ENCODE data around the gene DPP10.

DNA sequence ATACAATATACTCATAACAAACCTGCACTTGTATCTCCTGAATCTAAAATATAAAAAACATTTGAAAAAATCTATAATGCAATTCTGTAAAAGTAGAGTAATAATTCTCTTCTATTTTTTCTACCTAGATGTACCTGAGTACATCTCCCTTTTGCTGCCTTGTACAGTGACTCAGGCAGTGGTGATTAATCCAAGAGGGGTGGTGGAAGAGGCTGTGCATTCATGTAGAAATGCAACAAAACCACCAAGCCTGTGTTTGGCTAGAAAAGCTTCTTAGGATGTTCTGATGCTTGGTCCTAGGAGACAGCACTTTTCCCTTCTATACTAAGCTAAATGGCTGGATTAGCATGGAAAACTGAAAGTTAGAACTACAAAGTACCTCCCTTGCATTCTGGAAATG, 245.8 kb downstream of the DPP10 start:
- TF ChIP-seq, protein P1, sequence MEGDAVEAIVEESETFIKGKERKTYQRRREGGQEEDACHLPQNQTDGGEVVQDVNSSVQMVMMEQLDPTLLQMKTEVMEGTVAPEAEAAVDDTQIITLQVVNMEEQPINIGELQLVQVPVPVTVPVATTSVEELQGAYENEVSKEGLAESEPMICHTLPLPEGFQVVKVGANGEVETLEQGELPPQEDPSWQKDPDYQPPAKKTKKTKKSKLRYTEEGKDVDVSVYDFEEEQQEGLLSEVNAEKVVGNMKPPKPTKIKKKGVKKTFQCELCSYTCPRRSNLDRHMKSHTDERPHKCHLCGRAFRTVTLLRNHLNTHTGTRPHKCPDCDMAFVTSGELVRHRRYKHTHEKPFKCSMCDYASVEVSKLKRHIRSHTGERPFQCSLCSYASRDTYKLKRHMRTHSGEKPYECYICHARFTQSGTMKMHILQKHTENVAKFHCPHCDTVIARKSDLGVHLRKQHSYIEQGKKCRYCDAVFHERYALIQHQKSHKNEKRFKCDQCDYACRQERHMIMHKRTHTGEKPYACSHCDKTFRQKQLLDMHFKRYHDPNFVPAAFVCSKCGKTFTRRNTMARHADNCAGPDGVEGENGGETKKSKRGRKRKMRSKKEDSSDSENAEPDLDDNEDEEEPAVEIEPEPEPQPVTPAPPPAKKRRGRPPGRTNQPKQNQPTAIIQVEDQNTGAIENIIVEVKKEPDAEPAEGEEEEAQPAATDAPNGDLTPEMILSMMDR (IDR thresholded peaks at IDR 0.05), result no peak
- no peak for TF ChIP-seq POLR2A (IDR thresholded peaks at IDR 0.05)
